ENCODE data around the gene NF1. TPM values are rescaled to one million over a fixed set of nuclear protein-coding genes. Genes with fewer than 3 reads are reported as not detected.
"Not testable (repeated sequence)": the region's sequence is repeated elsewhere in the genome, so short reads cannot be mapped to it uniquely, and the experiment has no call there.

NF1 gene
- polyA plus RNA-seq, 2 of the 4 experiments (the other 2 are of a cell fraction) = 15.9 to 73.2 TPM

- FAIRE-seq = no peak
- Histone ChIP-seq H3K4me1 (peaks cover 5% of the 10 kb centered on the region; the same call in 2 of the 3 replicates), H3K4me3 (no peak overlapping the region), H3K27ac (no peak overlapping the region), H3K4me2 (no peak overlapping the region), H3K9me3 (no peaks in the 10 kb centered on the region)
- CTCF ChIA-PET = interaction anchor here (0.8 to 1.6 kb wide), 5 partner anchors 10 to 132 kb away, joined by 3 to 6 read pairs (median 3); no protein-coding TSS in a partner anchor
- POLR2A ChIA-PET = no interaction called here
- no peak for ATAC-seq
- 92% methylated on average over 3 of the region's 3 CpGs for WGBS (ENCODE audit: missing lambda C conversion rate)
- TF ChIP-seq HDAC2 (IDR thresholded peaks at IDR 0.05) (no peak), FOSL2 (IDR thresholded peaks at IDR 0.05) (0 out of 2 replicates have a peak, but pooled peaks have one; percentile 3), FOSL2 (CRISPR knock-in tag; IDR thresholded peaks at IDR 0.05) (no peak)
- DNase-seq (ENCODE audit: low read depth in 1 of 2, low spot score in 1 of 2) = no peak
Measured at GRCh38 chr17:31256936-31257335, 162.2 kb downstream of the NF1 start.

GRCh38 chr17:31260151-31260550 lies 165.4 kb downstream of the NF1 start:
- Histone ChIP-seq H3K27ac (no peak overlapping the region), H3K4me3 (no peak overlapping the region), H3K4me2 (no peak overlapping the region), H3K9me3 (no peaks in the 10 kb centered on the region), H3K4me1 (no peaks in the 10 kb centered on the region)
- no peak for ATAC-seq
- ChIA-PET CTCF (interaction anchor here (0.6 kb wide), 1 partner anchor 256 kb away, joined by 3 read pairs; no protein-coding TSS in a partner anchor), POLR2A (no interaction called here)
- no peak for DNase-seq (ENCODE audit: low read depth in 1 of 2, low spot score in 1 of 2)
- WGBS (ENCODE audit: missing lambda C conversion rate) = 92% methylated on average over 3 of the region's 3 CpGs
- no peak for FAIRE-seq
- peak; percentile 87 for TF ChIP-seq MAFK (IDR thresholded peaks at IDR 0.05; ENCODE audit: partially characterized antibody)
- no peak for TF ChIP-seq HOXB13 (CRISPR knock-in tag; IDR thresholded peaks at IDR 0.05; ENCODE audit: low read depth)
- TF ChIP-seq POLR2A (IDR thresholded peaks at IDR 0.05; ENCODE audit: low read length) = no peak
- peak; percentile 39; the same call in 1 of the 2 replicates for TF ChIP-seq NFE2L2 (conservative IDR thresholded peaks at IDR 0.05; ENCODE audit: low read length)

DNA sequence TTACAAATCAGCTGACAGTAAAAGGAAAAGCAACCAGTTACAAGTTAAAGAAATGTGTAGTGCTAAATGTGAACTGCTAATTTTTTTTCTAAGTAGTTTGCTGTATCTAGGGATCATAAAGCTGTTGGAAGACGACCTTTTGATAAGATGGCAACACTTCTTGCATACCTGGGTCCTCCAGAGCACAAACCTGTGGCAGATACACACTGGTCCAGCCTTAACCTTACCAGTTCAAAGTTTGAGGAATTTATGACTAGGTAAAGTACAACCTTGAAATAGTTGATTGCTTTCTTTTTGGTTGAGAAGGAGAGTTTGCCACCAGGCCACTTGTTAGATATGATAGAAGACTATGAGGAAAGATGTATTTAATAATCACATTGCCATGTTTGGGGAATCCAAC lies 166.8 kb downstream of the NF1 start:
- ChIA-PET POLR2A (no interaction called here), CTCF (interaction anchor here (0.6 to 1.2 kb wide), 4 partner anchors 27 to 167 kb away, joined by 4 read pairs; partner anchors contain the start of gene NF1)
- Histone ChIP-seq H3K4me3 (no peak overlapping the region), H3K9me3 (no peaks in the 10 kb centered on the region), H3K4me2 (no peak overlapping the region), H3K4me1 (no peaks in the 10 kb centered on the region), H3K27ac (no peak overlapping the region)
- TF ChIP-seq FOXS1 (CRISPR knock-in tag; IDR thresholded peaks at IDR 0.05) = no peak
- no peak for TF ChIP-seq FOSB (CRISPR knock-in tag; IDR thresholded peaks at IDR 0.05)
- no peak for TF ChIP-seq EP300 (IDR thresholded peaks at IDR 0.05)
- no peak for TF ChIP-seq E2F6 (IDR thresholded peaks at IDR 0.05; ENCODE audit: borderline replicate concordance, low read depth)
- TF ChIP-seq HOXB5 (CRISPR knock-in tag; IDR thresholded peaks at IDR 0.05) = no peak
- TF ChIP-seq MAZ (IDR thresholded peaks at IDR 0.05; ENCODE audit: borderline replicate concordance, low read depth, low read length) = no peak
- no peak for TF ChIP-seq ELK1 (IDR thresholded peaks at IDR 0.05; ENCODE audit: low read depth, low read length)
- no peak for TF ChIP-seq ZSCAN20 (CRISPR knock-in tag; IDR thresholded peaks at IDR 0.05)
- no peak for TF ChIP-seq CEBPB (IDR thresholded peaks at IDR 0.05)
- TF ChIP-seq, protein P1, sequence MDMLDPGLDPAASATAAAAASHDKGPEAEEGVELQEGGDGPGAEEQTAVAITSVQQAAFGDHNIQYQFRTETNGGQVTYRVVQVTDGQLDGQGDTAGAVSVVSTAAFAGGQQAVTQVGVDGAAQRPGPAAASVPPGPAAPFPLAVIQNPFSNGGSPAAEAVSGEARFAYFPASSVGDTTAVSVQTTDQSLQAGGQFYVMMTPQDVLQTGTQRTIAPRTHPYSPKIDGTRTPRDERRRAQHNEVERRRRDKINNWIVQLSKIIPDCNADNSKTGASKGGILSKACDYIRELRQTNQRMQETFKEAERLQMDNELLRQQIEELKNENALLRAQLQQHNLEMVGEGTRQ (IDR thresholded peaks at IDR 0.05) = no peak
- no peak for TF ChIP-seq MYC (IDR thresholded peaks at IDR 0.05; ENCODE audit: borderline replicate concordance, low read length)
- no peak for TF ChIP-seq CBX2 (IDR thresholded peaks at IDR 0.05; ENCODE audit: borderline replicate concordance, low read depth)
- TF ChIP-seq JUNB (IDR thresholded peaks at IDR 0.05) = no peak
- no peak for TF ChIP-seq HOXB13 (CRISPR knock-in tag; IDR thresholded peaks at IDR 0.05; ENCODE audit: low read depth)
- TF ChIP-seq, protein P2, sequence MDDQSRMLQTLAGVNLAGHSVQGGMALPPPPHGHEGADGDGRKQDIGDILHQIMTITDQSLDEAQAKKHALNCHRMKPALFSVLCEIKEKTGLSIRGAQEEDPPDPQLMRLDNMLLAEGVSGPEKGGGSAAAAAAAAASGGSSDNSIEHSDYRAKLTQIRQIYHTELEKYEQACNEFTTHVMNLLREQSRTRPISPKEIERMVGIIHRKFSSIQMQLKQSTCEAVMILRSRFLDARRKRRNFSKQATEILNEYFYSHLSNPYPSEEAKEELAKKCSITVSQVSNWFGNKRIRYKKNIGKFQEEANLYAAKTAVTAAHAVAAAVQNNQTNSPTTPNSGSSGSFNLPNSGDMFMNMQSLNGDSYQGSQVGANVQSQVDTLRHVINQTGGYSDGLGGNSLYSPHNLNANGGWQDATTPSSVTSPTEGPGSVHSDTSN (IDR thresholded peaks at IDR 0.05) = no peak
- FAIRE-seq = peak; percentile 79
- DNase-seq (ENCODE audit: low read depth in 1 of 2, low spot score in 1 of 2) = no peak
- no peak for ATAC-seq
- WGBS (ENCODE audit: missing lambda C conversion rate) = 62% methylated on average over 1 of the region's 1 CpG

- H3K27ac ChIP-seq; DNase-seq (ENCODE audit: low read depth in 1 of 2, low spot score in 1 of 2); H3K4me3 ChIP-seq; H3K4me2 ChIP-seq; POLR2A ChIA-PET; H3K4me1 ChIP-seq; FAIRE-seq; H3K9me3 ChIP-seq; ATAC-seq: not testable (repeated sequence)
- 100% methylated on average over 1 of the region's 1 CpG for WGBS (ENCODE audit: missing lambda C conversion rate)
- CTCF ChIA-PET = interaction anchor here (1.4 kb wide), 1 partner anchor 66 kb away, joined by 5 read pairs; no protein-coding TSS in a partner anchor
Measured at GRCh38 chr17:31262923-31263322, 168.1 kb downstream of the NF1 start.
